Stimulated activated CD4-positive, alpha-beta T cell treated with anti-CD3 and anti-CD28 coated beads, TNF-alpha, amount 100 ng/mL, for 24 hours (primary cell): ENCODE results near the gene OTUB2.

ENCODE experiments used
- DNase-seq, 3 experiments: peaks; one replicate each; pipeline ENCODE4 v3.0.0-alpha.2; 2020; ENCODE audit warnings: low read depth in 3 of 3

OTUB2 gene

DNA sequence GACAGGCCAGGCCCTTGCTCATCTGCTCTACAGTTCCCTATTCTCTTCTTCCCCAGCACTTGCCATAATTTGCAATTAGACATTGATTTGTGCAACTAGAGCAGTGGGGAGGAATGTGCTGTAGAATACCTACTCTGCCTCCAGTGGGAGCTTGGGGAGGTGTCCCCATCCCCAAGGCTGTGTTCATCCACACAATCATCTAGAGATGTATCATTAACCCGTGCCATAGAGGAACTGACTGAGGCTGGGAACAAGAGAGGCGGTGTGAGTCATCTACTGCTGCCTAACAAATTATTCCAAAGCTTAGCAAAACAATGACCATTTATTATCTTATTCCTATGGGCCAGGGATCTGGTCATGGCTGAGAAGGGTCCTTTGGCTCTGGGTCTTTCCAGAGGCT, 5.1 kb upstream of the OTUB2 start:
- DNase-seq = no peak

DNA sequence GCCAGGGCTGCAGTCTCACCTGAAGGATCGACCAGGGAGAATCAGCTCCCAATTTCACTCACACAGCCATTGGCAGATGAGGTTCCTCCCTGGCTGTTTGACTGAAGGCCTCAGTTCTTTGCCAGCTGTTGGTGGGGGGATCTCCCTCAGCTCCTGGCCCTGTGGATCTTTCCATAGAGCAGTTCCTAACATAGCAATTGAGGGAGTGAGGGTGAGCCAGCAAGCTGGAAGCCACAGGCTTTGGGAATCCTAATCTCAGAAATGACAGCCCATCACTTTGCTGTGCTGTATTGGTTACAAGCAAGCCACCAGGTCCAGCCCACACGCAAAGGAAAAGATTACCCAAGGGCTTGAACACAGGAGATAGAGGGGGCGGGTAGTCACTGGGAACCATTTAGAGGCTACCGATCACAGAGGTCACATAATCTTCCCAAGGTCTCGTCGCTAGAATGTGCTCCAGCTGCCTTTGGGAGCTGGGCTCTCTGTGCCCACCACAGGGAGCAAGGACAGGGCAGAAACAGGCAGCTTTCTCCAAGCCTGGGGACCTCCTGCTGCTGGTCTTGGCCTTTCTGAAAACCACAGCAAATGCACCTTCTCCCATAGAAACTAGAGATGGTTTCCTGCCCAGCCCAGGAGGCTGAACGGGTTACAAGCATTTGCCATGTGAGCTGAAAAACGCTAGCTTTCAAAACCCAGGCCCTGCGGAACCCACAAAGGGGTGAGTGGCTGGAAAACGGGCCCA, 4.6 kb upstream of the OTUB2 start:
- peak in 1 of 3 experiments; percentile 33 for DNase-seq

DNA sequence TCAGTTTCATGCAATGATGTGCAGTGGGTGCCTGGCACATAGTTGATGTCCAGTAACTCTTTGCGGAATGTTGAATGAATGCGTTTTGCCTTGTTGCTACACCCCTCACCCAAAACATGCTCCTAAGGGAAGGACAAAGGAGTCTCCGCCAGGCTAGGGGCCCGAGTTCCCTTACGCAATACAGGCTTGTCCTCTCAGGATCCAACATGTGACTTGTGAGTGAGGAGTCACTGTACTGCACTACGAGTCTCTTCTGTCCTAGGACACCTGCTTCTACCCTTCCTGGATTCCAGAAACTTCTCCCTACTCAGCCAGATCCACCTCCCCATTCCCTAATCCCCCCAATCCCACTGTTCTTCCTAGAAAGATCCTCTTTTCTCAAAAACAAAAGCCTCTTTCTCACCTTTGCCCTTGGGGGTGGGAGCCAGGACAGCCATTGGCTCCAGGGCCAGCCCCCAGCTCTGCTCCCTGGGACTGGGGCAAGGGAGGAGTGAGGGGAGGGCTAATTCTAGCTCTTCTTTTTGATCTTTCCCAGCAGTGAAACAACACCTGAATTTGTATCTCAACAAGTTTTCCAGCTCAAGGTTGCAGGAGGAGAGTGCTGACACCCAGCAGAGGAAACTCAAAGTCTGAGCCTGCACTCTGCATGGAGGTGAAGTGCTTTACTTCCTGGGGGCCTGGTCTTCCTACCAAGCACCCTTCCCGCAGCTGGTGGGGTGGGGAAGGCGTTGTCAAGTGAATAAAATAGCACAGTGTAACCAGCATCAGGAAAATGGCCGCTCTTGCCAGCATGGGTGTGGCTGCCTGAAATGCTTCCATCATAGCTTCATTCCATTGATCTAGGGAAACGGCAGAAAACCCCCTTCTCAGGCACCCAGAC, 3.4 kb upstream of the OTUB2 start:
- no peak for DNase-seq

DNA sequence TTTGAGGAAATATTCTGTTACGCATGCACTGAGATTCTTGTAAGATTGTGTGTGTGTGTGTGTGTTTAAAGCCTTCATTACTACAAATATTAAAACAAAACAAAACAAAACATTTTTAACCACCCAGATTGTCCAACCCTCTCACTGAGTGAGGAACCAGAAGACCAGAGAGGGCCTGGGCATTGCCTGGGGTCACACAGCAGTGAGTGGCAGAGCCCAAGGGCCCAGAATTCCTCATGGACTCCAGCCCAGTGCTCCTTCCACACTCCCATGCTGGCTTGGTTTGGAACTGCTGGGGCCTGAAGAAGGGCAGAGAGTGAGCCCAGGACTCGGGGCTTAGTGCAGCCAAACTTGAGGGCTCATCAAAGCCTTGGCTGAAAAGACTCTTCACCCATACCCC, 1.6 kb upstream of the OTUB2 start:
- DNase-seq = no peak

DNA sequence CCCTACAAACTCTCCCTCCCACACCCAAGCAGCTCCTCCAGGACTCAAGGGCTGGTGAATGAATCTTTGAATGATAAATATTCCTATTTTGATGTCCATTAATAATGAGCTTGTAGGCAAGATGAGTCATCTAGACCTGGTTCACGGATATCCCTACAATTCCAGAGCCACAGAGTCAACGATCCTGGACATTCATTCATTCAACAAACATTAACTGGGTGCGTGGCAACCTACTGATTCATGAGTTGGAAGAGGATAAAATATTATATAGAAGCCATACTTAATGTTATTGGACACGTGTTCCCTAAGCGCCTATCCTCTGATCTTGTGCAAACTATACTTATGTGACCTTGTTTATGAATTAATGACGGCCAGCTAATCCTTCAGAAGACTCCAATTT, 420 bp upstream of the OTUB2 start:
- no peak for DNase-seq

DNA sequence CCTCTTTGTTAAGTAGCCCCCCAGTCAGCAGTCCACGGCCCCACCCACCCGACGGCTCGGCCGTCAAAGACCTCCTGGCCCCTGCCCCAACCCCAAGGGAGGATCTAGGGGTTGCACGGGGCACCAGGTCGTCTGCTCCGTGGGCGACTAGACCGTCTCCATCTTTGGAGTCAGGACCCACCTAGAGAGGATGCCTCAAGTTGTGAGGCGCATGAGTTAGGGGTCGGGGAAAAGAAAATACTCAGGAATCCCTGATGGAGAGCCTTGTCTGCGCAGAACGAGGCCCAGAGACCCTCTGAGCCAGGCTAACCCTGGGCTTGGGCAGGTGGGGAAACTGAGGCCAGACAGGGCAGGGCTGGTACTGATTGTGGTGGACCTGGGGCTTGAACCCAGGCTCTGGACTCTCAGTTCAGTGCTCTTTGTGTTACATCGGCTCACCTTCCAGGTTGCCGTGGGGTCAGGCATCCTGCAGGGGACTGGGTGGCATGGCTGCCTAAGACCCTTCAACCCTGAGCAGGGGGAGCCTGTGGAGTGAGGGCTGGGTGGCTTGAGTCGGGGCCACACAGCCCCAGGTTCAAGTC, 839 bp downstream of the OTUB2 start:
- DNase-seq = no peak

DNA sequence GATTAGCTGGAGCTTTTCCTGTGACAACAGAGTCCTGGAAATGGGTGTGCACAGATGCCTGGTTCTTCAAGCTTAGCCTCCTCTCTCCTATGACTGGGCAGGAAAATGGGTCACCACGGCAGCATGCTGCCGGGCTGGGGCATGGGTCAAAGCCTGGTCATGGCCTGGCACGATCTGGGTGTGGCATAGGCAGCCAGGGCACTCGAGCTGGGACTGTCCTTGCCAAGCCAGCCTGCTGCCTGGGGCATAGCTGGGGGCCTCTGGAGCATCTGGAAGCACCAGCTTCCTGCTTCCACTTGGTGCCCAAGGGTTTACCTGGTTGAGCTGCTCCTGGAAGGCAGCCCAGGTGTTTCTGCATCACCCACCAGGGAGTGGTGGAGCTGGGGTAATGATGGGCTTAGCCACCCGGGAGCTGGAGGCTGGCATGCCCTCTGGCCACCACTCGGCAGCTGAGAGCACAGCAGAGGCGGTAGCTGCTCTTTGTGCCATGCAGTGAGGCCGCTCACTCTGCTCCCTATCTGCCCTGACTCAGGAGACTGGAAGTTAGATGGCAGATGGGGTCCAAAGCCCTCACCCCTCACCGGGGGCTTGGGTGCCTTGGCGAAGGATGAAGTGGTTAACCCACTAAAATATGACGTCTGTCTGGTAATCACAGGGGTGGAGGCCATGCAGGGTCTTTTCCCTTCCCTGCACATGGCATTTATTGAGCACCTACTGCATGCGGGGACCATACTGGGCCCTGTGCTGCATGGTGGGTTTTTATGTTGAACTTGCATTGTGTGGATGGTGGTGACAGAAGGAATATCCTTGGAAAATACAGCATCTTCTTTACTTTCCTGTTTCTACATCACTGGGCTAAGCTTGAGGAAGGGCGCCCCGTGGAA, 1.7 kb downstream of the OTUB2 start:
- no peak for DNase-seq

DNA sequence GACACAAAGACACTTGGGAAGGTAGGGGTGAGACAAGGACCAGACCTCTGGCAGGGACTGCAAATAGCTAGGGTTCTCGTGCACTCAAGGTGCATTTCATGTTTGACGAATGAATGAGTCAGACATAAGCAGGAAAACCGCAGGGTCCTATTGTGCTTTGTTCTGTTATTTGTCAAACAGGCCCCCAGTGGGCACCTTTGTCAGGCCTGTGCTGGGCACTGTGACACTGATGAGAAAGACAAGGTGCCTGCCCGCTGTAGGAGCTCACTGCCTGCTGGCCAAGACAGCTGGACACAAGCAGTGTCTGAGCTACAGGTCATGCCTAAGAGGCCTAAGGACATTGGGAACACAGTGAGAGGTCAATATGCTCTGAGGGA, 2.3 kb downstream of the OTUB2 start:
- DNase-seq = peak in 1 of 3 experiments; percentile 14

DNA sequence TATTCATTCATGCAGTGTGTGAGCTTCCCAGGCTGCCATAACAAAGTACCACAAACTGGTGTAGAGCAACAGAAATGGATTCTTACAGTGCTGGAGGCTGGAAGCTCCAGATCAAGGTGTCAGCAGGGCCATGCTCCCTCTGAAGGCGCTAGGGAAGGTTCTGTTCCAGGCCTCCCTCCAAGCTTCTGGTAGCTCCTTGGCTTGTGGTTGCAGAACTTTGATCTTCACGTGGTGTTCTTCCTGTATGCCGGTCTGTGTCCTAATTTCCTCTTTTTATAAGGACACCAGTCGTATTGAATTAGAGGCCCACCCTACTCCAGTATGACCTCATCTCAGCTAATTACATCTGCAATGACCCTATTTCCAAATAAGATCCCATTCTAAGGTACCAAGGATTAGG, 3.1 kb downstream of the OTUB2 start:
- no peak for DNase-seq

DNA sequence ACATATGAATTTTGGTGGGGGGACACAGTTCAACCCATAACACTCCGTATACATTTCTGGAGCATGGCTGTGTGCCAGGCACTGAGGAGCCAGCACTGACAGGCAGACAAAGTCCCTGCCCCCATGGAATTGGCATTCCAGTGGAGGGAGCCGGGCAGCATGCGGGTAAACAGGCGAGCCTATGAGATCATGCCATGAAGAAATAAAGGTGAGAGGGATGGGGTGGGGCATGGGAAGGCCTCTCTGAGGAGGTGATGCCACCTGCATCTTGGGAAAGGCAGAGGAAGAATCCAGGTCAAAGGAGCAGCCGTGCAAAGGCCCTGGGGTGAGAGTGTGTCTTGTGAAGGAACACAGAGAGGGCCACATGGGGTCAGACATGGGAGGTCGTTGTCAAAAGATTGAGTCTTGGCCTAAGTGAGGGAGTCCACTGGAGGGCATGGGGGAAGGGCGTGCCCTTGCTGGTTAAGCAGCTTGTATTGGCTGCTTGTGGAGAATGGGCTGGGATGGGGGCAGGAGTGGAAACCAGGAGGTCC, 3.6 kb downstream of the OTUB2 start:
- DNase-seq = no peak

DNA sequence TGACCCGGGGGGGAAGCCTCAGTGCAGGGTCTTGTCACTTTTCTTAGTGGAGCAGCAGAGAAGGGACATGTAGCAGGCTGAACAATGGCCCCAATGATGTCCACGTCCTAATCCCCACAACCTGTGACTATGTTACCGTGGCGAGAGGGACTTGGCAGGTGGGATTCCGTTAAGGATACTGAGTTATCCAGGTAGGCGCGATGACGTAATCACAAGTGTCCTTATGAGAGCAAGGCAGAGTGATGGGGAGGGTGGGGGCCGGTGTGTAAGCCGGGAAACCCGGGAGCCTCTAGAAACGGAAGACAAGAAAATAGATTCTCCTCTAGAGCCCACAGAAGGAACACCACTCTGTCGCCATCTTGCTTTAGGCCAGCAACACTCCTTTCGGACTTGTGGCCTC, 4.4 kb downstream of the OTUB2 start:
- DNase-seq = no peak

DNA sequence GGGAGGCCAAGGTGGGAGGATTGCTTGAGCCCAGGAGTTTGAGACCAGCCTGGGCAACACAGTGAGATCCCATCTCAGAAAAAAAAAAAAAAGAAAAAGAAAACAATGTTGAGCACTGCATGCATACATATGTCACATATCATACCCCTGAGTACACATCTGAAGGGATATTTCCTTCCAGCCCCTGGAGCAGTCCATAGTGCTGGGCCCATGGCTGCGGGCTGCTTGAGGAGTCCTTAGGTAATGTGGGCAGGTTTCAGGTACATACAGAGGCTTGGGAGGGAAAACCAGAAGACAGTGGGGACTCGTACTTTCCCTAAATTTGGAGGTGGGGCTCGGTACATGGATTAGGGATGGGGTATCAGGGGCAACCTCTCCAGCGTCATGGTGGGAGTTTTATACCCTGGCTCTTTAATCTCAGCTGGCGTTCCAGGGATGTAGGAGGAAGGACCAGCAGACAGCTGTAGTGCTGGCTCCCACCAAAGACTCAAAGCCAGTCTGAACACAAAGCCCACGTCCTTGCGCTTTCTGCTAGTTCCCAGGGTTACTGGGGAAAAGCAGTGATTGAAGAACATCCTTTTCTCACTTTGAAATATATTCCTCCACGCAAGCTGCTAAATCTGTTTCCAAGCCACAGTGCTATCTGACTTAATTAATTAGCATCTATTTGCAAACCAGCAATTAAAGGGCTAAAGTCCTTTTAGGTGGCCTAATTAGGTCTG, 5.2 kb downstream of the OTUB2 start:
- no peak for DNase-seq

DNA sequence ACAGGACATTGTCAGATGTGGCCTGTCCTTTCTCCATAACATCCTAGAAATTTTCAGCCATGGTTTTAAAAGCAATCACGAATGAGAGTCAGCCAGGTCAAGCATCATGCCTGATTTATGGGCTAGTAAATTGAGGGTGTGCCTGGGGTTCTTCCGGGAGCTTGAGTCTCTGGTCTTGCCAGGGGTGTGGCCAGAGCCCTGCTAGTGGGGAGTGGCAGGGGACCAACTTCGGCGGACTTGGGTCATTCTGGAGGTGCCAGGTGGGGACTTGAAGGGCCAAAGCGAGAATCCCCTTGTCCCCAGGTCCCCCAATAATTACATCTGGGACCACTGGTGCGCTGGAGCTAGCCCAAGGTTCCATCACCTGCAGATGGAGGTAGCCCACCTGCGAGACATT, 5.7 kb downstream of the OTUB2 start:
- DNase-seq = no peak

DNA sequence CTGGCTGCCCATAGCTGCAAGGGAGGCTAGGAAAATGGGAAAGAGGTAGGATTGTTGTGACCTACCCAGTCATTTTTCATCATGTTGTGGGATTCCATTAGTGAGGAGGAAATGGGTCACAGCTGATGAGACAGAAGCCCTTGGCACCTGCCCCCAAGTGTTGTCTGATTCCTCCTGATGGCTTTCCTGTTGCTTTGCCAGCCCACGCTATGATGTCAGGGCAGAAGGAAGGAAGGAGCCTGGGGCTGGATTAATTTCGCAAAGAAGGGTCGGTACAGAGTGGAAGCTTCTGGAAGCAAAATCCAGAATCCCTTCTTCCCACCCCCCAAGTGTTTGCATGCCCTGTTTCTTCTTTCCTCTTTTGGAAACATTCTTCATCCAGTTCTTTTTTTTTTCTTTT, 8.7 kb downstream of the OTUB2 start:
- no peak for DNase-seq

DNA sequence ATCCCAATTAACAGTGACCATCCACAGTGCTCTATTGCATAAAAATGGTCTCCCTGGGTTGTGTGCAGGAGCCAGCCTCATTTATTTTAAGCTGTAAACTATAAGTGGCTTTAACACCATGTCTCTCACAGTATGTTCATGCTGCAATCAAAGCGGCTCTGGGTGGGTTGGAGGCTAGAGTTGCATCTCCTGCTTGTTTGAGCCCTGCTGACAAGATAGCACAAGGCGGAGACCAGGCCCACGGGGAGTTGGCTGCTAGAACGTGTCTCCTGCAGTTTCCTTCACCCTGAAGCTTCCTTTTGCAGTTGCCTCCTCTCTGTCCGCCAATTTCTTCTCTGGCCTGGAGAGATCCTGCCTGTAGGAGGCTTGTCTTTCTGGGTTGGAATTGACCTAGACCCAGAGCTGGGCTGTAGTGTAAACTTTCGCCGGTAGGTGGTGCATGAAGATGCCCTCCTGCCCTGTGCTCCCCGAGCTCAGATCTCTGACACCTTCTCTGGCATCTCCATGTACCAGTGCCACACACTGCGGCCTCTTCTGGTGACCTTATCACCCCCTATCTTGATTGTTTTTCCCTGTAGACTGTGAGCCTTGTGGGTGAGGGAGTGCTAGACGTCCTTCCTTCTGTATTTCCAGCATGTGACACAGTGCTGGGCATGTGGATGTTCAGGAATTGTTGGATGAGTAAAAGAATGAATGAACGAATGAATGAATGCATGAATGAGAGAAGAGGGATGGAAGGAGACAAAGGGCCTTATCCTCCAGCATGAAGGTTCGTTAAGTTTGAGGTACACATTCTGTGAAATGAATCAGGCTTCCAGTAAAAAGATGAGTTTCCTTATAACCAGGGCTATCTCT, 10.4 kb downstream of the OTUB2 start:
- DNase-seq = peak; percentile 54 to 73 (median 68)

DNA sequence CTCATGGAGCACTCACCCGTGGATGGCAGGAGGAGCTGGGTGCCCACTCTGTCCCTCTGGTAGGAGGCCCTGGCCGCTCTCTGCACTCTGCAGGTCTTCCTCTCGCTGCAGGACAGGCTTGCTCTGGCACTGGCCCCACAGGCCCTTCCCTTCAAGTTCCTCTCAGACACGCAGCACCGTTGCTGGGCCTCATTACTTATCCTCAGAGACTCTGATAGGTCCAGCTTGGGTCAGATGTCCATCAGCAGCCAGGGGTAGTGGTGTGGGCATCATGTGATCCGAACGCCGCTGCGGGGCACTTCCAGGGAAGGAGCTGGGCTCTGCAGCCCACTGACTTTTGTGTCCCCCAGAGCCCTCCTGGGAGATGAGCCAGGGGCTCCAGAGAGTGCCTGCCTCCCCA, 11.8 kb downstream of the OTUB2 start:
- DNase-seq = no peak

DNA sequence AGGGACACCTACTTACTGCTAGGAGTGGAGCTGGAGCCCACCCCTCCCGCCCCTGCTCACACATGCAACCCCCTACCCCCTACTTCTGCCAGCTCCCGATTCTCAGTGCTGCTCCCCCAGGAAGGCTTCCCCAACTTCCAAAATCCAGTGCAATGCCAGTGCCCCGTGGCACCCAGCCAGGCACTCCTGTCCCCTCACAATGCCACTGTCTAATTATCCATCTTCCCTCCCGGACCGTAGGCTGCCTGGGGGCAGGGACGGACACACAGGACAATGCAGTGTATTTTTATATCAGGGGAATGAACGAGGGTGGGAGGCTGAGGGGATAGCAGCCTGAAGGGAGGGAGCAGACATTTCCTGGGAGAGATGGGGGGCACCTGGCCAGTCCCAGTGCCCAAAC, 12.4 kb downstream of the OTUB2 start:
- DNase-seq = no peak

DNA sequence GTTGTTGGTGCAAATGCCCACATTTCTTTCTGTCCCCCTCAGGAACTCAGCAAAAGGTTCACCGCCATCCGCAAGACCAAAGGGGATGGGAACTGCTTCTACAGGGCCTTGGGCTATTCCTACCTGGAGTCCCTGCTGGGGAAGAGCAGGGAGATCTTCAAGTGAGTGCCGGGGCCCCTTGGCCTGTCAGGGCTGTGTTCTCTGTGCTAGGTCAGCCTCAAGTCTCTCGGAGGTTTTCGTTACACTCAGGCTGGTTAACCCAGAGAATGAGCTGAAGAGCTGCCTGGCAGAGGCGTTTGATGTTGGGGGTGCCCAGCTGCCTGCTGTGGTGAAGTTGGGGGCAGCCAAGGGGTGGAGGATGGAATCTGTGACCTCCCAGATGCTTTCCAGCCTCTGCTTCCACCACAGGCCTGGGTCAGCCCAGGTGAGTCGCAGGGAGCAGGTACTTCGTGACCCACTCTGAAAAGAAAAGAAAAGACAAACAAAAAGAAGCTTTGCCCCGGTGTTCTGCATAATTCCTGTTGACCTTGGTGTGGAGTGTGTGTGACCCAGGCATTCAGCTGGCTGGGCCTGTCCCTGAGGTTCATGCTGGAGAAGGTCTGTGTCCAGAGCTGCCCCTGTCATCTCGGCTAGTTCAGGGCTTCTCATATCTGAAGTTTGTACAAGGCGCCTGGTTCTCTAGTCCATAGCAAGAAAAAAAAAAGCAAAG, 12.9 kb downstream of the OTUB2 start:
- no peak for DNase-seq

DNA sequence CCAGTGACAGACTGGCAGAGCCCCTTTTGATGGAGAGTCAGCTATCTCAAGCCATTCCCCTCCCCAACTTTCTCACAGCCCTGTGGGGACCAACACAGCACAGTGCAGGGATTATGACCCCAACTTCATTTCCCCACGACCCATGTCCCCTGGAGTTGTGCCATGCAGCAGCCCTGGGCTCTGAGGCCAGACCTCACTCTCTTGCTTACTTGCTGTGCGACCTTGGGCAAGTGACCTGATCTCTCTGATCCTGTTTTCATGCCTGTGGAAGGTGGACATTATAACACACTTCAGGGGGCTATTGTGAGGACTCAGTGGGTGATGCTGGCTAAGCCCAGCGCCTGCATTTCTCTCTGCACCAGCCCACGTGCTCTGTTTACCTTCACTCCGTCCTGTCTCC, 14.1 kb downstream of the OTUB2 start:
- no peak for DNase-seq
